Activated CD4-positive, alpha-beta T cell treated with anti-CD3 and anti-CD28 coated beads, Interleukin-2, amount 50 U/mL, for 24 hours (primary cell): ENCODE data around the gene PAQR5.
A peak's percentile ranks its signal among the peaks of the same experiment; 100 is the strongest.
"Not testable (repeated sequence)": the region's sequence is repeated elsewhere in the genome, so short reads cannot be mapped to it uniquely, and the experiment has no call there.

Experiments
- DNase-seq, 2 donors: peaks; one replicate each; pipeline ENCODE4 v3.0.0-alpha.2; 2020; ENCODE audit warnings: low read depth in 1 of 2, low spot score in 1 of 2

Gene PAQR5

GRCh38 chr15:69315402-69316110 is 16.8 kb downstream of the PAQR5 start:
- DNase-seq: no peak

- DNase-seq: no peak
Observed at GRCh38 chr15:69316291-69316690, 17.6 kb downstream of the PAQR5 start.

- no peak for DNase-seq
Observed at GRCh38 chr15:69317392-69317841, 18.7 kb downstream of the PAQR5 start.

- DNase-seq: no peak
Observed at GRCh38 chr15:69318033-69318432, 19.3 kb downstream of the PAQR5 start.

GRCh38 chr15:69319384-69320375 is 21.0 kb downstream of the PAQR5 start:
- DNase-seq: no peak

GRCh38 chr15:69320977-69321554 is 22.4 kb downstream of the PAQR5 start:
- DNase-seq: peak in 1 of 2 donors; percentile 16

- no peak for DNase-seq
Observed at GRCh38 chr15:69323893-69324430, 25.2 kb downstream of the PAQR5 start.

- no peak for DNase-seq
Observed at GRCh38 chr15:69324565-69324964, 25.9 kb downstream of the PAQR5 start.

- DNase-seq: no peak
Observed at GRCh38 chr15:69325456-69325971, 26.8 kb downstream of the PAQR5 start.

- no peak for DNase-seq
Observed at GRCh38 chr15:69328080-69328479, 29.4 kb downstream of the PAQR5 start.

- DNase-seq: no peak
Observed at GRCh38 chr15:69328739-69329138, 30.0 kb downstream of the PAQR5 start.

GRCh38 chr15:69337138-69337537 is 38.4 kb downstream of the PAQR5 start:
- DNase-seq: no peak

GRCh38 chr15:69338535-69339213 is 40.0 kb downstream of the PAQR5 start:
- no peak for DNase-seq

GRCh38 chr15:69339214-69339543 is 40.5 kb downstream of the PAQR5 start:
- not testable (repeated sequence) for DNase-seq

GRCh38 chr15:69340243-69340900 is 41.7 kb downstream of the PAQR5 start:
- DNase-seq: no peak

GRCh38 chr15:69341356-69341755 is 42.6 kb downstream of the PAQR5 start:
- no peak for DNase-seq

- DNase-seq: no peak
Observed at GRCh38 chr15:69342460-69343076, 43.9 kb downstream of the PAQR5 start.

GRCh38 chr15:69343133-69343532 is 44.4 kb downstream of the PAQR5 start:
- DNase-seq: no peak

GRCh38 chr15:69344238-69344637 is 45.5 kb downstream of the PAQR5 start:
- DNase-seq: no peak

GRCh38 chr15:69346112-69346511 is 47.4 kb downstream of the PAQR5 start:
- DNase-seq: no peak
